LNCaP clone FGC (cell line): ENCODE results near the gene ROBO3.

Source experiments
- DNase-seq: peaks from one replicate; pipeline ENCODE4 v3.0.0-alpha.2; 2011; ENCODE audit warnings: low read depth
- H3K4me3 ChIP-seq: 2 replicates; pipeline ENCODE4 v1.5.1; 2011; ENCODE audit warnings: mild to moderate bottlenecking, low read depth, low read length, control low read depth
- CTCF ChIP-seq: IDR thresholded peaks from 2 replicates; pipeline ENCODE4 v1.5.1; 2012; ENCODE audit warnings: mild to moderate bottlenecking; ENCODE audit not compliant: control insufficient read depth, insufficient read depth; ENCODE audit errors: extremely low read depth

Gene ROBO3

GRCh38 chr11:124896821-124897391 is 31.7 kb downstream of the ROBO3 start:
- no peak overlapping the region for H3K4me3 ChIP-seq
- DNase-seq: no peak
- TF ChIP-seq CTCF: no peak

GRCh38 chr11:124897674-124898262 is 32.5 kb downstream of the ROBO3 start, which contains the start of gene ROBO4:
ROBO4 (minus strand) TSS chr11:124897865; CDS start chr11:124897795, 70 bp downstream.
- no peak for TF ChIP-seq CTCF
- no peak within 1 kb of the TSS for H3K4me3 ChIP-seq
- no peak for DNase-seq

GRCh38 chr11:124898263-124898680 is 33.0 kb downstream of the ROBO3 start:
- DNase-seq: no peak
- no peak for TF ChIP-seq CTCF
- H3K4me3 ChIP-seq: no peak overlapping the region

- TF ChIP-seq CTCF: no peak
- DNase-seq: no peak
- H3K4me3 ChIP-seq: no peak overlapping the region
Observed at GRCh38 chr11:124898711-124899110, 33.5 kb downstream of the ROBO3 start.

GRCh38 chr11:124899383-124900145 is 34.3 kb downstream of the ROBO3 start:
- TF ChIP-seq CTCF: no peak
- no peak overlapping the region for H3K4me3 ChIP-seq
- no peak for DNase-seq

- TF ChIP-seq CTCF: no peak
- H3K4me3 ChIP-seq: no peak overlapping the region
- DNase-seq: no peak
Observed at GRCh38 chr11:124900464-124900863, 35.2 kb downstream of the ROBO3 start.
